ENCODE results near the gene SRGAP2C.
"Not testable (repeated sequence)": the region's sequence is repeated elsewhere in the genome, so short reads cannot be mapped to it uniquely, and the experiment has no call there.

GRCh38 chr1:121378757-121379156, 194.0 kb downstream of the SRGAP2C start:
- not testable (repeated sequence) for TF ChIP-seq ZBTB33 (IDR thresholded peaks at IDR 0.05; ENCODE audit: borderline replicate concordance, low read depth); CHD2 (IDR thresholded peaks at IDR 0.05; ENCODE audit: low read length, partially characterized antibody); CTCF (IDR thresholded peaks at IDR 0.05); POLR2AphosphoS5 (IDR thresholded peaks at IDR 0.05; ENCODE audit: low read depth, low read length)
- TF ChIP-seq NFIC (IDR thresholded peaks at IDR 0.05; ENCODE audit: borderline replicate concordance): peak; percentile 48
